HL-60 (cell line): ENCODE data around the gene DNAAF3.

ENCODE experiments used
- GABPA ChIP-seq: IDR thresholded peaks from 2 replicates; pipeline ENCODE4 v1.6.1; 2012; ENCODE audit warnings: low read depth
- TF ChIP-seq, protein P1 (sequence below): IDR thresholded peaks from one replicate; pipeline ENCODE4 v1.5.1; 2011; ENCODE audit warnings: low read length, control low read depth, inconsistent platforms; ENCODE audit not compliant: insufficient read depth
- TF ChIP-seq, protein P2 (sequence below): IDR thresholded peaks from 2 replicates; pipeline ENCODE4 v1.6.1; 2012; ENCODE audit warnings: low read depth; ENCODE audit not compliant: insufficient replicate concordance

DNA sequence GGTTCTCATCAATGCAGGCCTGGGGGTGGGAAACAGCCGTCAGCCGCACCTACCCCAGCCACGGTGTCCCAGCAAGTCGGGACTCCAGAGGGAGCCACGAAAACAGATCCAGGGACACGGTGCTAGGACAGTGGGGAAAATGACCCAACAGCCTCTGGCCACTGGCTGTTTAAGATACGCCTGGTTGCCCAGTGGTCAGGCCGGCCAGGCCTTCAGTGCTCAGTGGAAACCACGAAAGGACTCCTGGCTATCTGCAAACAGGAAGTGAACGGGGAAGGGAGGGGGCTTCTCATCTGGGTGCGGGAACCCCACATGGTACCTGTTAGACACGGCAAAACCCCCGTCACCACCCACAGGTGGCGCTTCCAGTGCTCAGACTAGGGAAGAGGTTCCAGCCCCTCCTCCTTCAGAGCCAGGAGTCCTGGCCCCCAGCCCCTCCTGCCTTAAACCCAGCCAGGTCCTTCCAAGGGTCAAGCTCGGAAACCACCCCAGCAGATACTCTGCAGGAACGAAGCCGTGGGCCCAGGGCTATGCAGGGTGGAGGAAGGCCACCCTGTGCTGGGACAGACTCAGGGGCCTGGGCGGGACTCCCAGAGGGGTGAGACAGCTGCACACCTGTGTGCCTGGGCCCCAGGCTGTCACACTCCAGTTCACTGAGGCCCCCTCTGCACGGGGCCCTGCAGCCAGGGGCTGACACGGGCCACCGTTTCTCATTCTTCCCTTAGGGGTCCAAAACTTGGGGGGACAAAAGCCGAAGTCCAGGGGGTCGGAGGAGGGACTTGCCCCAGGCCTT is 53.4 kb downstream of the DNAAF3 start:
- TF ChIP-seq, protein P1, sequence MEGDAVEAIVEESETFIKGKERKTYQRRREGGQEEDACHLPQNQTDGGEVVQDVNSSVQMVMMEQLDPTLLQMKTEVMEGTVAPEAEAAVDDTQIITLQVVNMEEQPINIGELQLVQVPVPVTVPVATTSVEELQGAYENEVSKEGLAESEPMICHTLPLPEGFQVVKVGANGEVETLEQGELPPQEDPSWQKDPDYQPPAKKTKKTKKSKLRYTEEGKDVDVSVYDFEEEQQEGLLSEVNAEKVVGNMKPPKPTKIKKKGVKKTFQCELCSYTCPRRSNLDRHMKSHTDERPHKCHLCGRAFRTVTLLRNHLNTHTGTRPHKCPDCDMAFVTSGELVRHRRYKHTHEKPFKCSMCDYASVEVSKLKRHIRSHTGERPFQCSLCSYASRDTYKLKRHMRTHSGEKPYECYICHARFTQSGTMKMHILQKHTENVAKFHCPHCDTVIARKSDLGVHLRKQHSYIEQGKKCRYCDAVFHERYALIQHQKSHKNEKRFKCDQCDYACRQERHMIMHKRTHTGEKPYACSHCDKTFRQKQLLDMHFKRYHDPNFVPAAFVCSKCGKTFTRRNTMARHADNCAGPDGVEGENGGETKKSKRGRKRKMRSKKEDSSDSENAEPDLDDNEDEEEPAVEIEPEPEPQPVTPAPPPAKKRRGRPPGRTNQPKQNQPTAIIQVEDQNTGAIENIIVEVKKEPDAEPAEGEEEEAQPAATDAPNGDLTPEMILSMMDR, result no peak
- TF ChIP-seq, protein P2, sequence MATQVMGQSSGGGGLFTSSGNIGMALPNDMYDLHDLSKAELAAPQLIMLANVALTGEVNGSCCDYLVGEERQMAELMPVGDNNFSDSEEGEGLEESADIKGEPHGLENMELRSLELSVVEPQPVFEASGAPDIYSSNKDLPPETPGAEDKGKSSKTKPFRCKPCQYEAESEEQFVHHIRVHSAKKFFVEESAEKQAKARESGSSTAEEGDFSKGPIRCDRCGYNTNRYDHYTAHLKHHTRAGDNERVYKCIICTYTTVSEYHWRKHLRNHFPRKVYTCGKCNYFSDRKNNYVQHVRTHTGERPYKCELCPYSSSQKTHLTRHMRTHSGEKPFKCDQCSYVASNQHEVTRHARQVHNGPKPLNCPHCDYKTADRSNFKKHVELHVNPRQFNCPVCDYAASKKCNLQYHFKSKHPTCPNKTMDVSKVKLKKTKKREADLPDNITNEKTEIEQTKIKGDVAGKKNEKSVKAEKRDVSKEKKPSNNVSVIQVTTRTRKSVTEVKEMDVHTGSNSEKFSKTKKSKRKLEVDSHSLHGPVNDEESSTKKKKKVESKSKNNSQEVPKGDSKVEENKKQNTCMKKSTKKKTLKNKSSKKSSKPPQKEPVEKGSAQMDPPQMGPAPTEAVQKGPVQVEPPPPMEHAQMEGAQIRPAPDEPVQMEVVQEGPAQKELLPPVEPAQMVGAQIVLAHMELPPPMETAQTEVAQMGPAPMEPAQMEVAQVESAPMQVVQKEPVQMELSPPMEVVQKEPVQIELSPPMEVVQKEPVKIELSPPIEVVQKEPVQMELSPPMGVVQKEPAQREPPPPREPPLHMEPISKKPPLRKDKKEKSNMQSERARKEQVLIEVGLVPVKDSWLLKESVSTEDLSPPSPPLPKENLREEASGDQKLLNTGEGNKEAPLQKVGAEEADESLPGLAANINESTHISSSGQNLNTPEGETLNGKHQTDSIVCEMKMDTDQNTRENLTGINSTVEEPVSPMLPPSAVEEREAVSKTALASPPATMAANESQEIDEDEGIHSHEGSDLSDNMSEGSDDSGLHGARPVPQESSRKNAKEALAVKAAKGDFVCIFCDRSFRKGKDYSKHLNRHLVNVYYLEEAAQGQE, result no peak
- TF ChIP-seq GABPA, result no peak
